Endothelial cell of umbilical vein (primary cell): Measurements from ENCODE around the gene MRPS5. TPM values are rescaled to one million over a fixed set of nuclear protein-coding genes. Genes with fewer than 3 reads are reported as not detected.

Experiments used
- BruUV-seq: library from RNA; stranded (reverse); fragments of 400-500 nt; replicated peaks from 2 replicates; lab custom pipeline; 2021; lab: Mats Ljungman, UMichigan
- CTCF ChIA-PET: fragments of 300-600, 350-600 bp; sonication (Branson Sonifier 250); formaldehyde crosslinking; loops from one replicate; lab custom pipeline; 2021; ENCODE audit warnings: antibody characterized with exemption, inconsistent platforms; lab: Charles Lee
- POLR2A ChIA-PET: fragments of 300-600, 350-600 bp; sonication (Branson Sonifier 250); formaldehyde crosslinking; loops from one replicate; lab custom pipeline; 2021; ENCODE audit warnings: antibody characterized with exemption, inconsistent platforms; lab: Charles Lee
- DNase-seq: peaks from one replicate; pipeline ENCODE4 v3.0.0-alpha.2; 2011; ENCODE audit warnings: low read depth, low spot score
- FAIRE-seq: peaks from 2 replicates; lab custom pipeline; 2011; peaks lifted over from hg19 to GRCh38; lab: Jason Lieb, UNC
- H2AFZ ChIP-seq: 2 replicates; pipeline ENCODE4 v1.6.0; 2012; ENCODE audit warnings: low read depth, low read length, control low read depth, inconsistent platforms
- H3K27ac ChIP-seq: 2 replicates; pipeline ENCODE4 v1.5.1; 2011; ENCODE audit warnings: low read depth, mild to moderate bottlenecking, control low read depth, low read length, moderate library complexity; ENCODE audit not compliant: insufficient read depth
- H3K27me3 ChIP-seq, 2 experiments: 2 replicates each; pipeline versions ENCODE4 v1.6.0 to v1.6.1; 2011; ENCODE audit warnings: low read length in 2 of 2, mixed read lengths in 1 of 2; ENCODE audit not compliant: control insufficient read depth in 2 of 2, insufficient read depth in 2 of 2
- H3K36me3 ChIP-seq, 2 experiments: 2 replicates in 1 of 2; 3 replicates in 1 of 2; pipeline ENCODE4 v1.5.1; 2011; ENCODE audit warnings: low read length in 2 of 2, mild to moderate bottlenecking in 1 of 2, moderate library complexity in 1 of 2; ENCODE audit not compliant: control insufficient read depth in 2 of 2, insufficient read depth in 2 of 2; ENCODE audit errors: extremely low read depth in 1 of 2
- H3K4me1 ChIP-seq: 3 replicates; pipeline ENCODE4 v1.5.1; 2011; ENCODE audit warnings: mild to moderate bottlenecking, low read length; ENCODE audit not compliant: control insufficient read depth, insufficient read depth; ENCODE audit errors: extremely low read depth
- H3K4me2 ChIP-seq: 2 replicates; pipeline ENCODE4 v1.6.1; 2011; ENCODE audit warnings: low read length, control low read depth, mixed read lengths; ENCODE audit not compliant: insufficient read depth
- H3K4me3 ChIP-seq, 3 experiments: fragments of 200-600 bp in 1 of 3; sonication (generic), shearing (Covaris generic) in 1 of 3; replicated peaks in 1 of 3; 2 replicates each; pipeline ENCODE4 v1.5.1; 2011 to 2016; ENCODE audit warnings: control low read depth in 3 of 3, low read length in 3 of 3, mild to moderate bottlenecking in 2 of 3, inconsistent platforms in 1 of 3, low read depth in 1 of 3, moderate library complexity in 1 of 3; ENCODE audit not compliant: insufficient read depth in 1 of 3
- H3K79me2 ChIP-seq: 2 replicates; pipeline ENCODE4 v1.6.0; 2012; ENCODE audit warnings: low read length, inconsistent platforms; ENCODE audit not compliant: control insufficient read depth, insufficient read depth
- H3K9ac ChIP-seq: replicated peaks from 2 replicates; pipeline ENCODE3; 2011; ENCODE audit warnings: low read length, control low read depth; ENCODE audit not compliant: insufficient read depth; ENCODE audit errors: extremely low read depth
- H3K9me1 ChIP-seq: replicated peaks from 3 replicates; pipeline ENCODE4 v1.6.0; 2011; ENCODE audit warnings: mild to moderate bottlenecking, low read length; ENCODE audit not compliant: control insufficient read depth, insufficient read depth; ENCODE audit errors: extremely low read depth
- H3K9me3 ChIP-seq: replicated peaks from 2 replicates; pipeline ENCODE4 v1.5.1; 2012; ENCODE audit warnings: low read length, inconsistent platforms; ENCODE audit not compliant: control insufficient read depth, insufficient read depth
- H4K20me1 ChIP-seq: replicated peaks from 2 replicates; pipeline ENCODE3; 2011; ENCODE audit warnings: mild to moderate bottlenecking, low read length; ENCODE audit not compliant: control insufficient read depth, insufficient read depth; ENCODE audit errors: extremely low read depth
- CTCF ChIP-seq, 2 donors: IDR thresholded peaks; 1 replicate in 1 of 2; 2 replicates in 1 of 2; pipeline ENCODE4 v1.5.1; 2011; ENCODE audit warnings: low read length in 2 of 2, mild to moderate bottlenecking in 2 of 2, moderate library complexity in 2 of 2, control low read depth in 1 of 2, inconsistent platforms in 1 of 2, low read depth in 1 of 2; ENCODE audit not compliant: insufficient read depth in 1 of 2; ENCODE audit errors: extremely low read depth in 1 of 2
- EZH2 ChIP-seq: IDR thresholded peaks from 2 replicates; pipeline ENCODE4 v1.6.1; 2012; ENCODE audit warnings: borderline replicate concordance, low read depth, mild to moderate bottlenecking, moderate library complexity, low read length, inconsistent platforms; ENCODE audit not compliant: severe bottlenecking
- FOS ChIP-seq: IDR thresholded peaks from 2 replicates; pipeline ENCODE4 v1.6.1; 2011; ENCODE audit warnings: mild to moderate bottlenecking, low read length, moderate library complexity, borderline replicate concordance; ENCODE audit not compliant: insufficient read depth
- GATA2 ChIP-seq: IDR thresholded peaks from 2 replicates; pipeline ENCODE4 v1.7.0; 2011; ENCODE audit warnings: low read depth, mild to moderate bottlenecking, moderate library complexity, mixed read lengths, low read length; ENCODE audit not compliant: insufficient read length, insufficient read depth
- JUN ChIP-seq: IDR thresholded peaks from 2 replicates; pipeline ENCODE4 v1.6.1; 2011; ENCODE audit warnings: borderline replicate concordance, low read depth; ENCODE audit not compliant: insufficient read length, insufficient read depth
- MAX ChIP-seq: IDR thresholded peaks from 2 replicates; pipeline ENCODE4 v1.6.1; 2011; ENCODE audit not compliant: insufficient read depth, insufficient read length
- MYC ChIP-seq: IDR thresholded peaks from one replicate; pipeline ENCODE4 v1.6.1; 2011; ENCODE audit warnings: mild to moderate bottlenecking, low read depth, low read length
- POLR2A ChIP-seq: IDR thresholded peaks from 2 replicates; pipeline ENCODE4 v1.6.1; 2012; ENCODE audit warnings: low read depth, mild to moderate bottlenecking, control low read depth, low read length
- POLR2AphosphoS5 ChIP-seq: IDR thresholded peaks from 2 replicates; pipeline ENCODE4 v1.6.1; 2012; ENCODE audit warnings: low read depth, mild to moderate bottlenecking, control low read depth, low read length, moderate library complexity; ENCODE audit not compliant: insufficient read depth
- dilution Hi-C: fragments of 300-500 bp; cut with MboI; formaldehyde crosslinking; loops from one replicate; pipeline ENCODE4 v1.15.0; 2019; ENCODE audit warnings: low sequenced_read_pairs; ENCODE audit not compliant: extremely low pct_ligation_motif_present
- intact Hi-C: fragments of 100-400 bp; cut with micrococcal nuclease; formaldehyde crosslinking; loops from one replicate; pipeline ENCODE4 v1.10.0; 2022
- polyA plus RNA-seq, 4 experiments: library from polyadenylated mRNA; depleted of rRNA in 3 of 4; stranded (reverse) in 3 of 4; unstranded in 1 of 4; fragments of >200 nt; gene quantifications; 2 replicates each; pipeline versions ENCODE4 v1.2.1 to v1.2.3, GENCODE V29; 2011 to 2012; ENCODE audit warnings: missing spikeins in 1 of 4
- total RNA-seq: library from RNA; stranded (reverse); gene quantifications from 2 replicates; pipeline ENCODE4 v1.2.3, GENCODE V29; 2021

The MRPS5 gene
- total and polyA plus RNA-seq, 2 donors (not counting 3 experiments of a cell fraction or from before 2014, with no cell fraction given): 50.5 to 62.8 TPM

GRCh38 chr2:95106081-95106480, 15.5 kb downstream of the MRPS5 start:
- no peaks in the 10 kb centered on the region for H3K4me1 ChIP-seq
- dilution Hi-C loops (no loop called here), intact Hi-C loops (no loop called here)
- H3K9ac ChIP-seq: no peak overlapping the region
- ChIA-PET CTCF (interaction anchor here (0.8 to 2.2 kb wide), 3 partner anchors 10 to 29 kb away, joined by 3 to 17 read pairs (median 3); no protein-coding TSS in a partner anchor), POLR2A (no interaction called here)
- no peak overlapping the region for H3K27ac ChIP-seq
- H3K27me3 ChIP-seq: no peaks in the 10 kb centered on the region
- BruUV-seq: no TSS peak
- H3K36me3 ChIP-seq: peaks cover 32 to 38% of the 10 kb centered on the region in 2 experiments
- TF ChIP-seq MAX (no peak), EZH2 (no peak), MYC (no peak), CTCF (IDR thresholded peaks at IDR 0.05; ENCODE audit: extremely low read depth in 1 of 2, insufficient read depth in 1 of 2, low read depth in 1 of 2, low read length in 2 of 2) (no peak), FOS (no peak), POLR2AphosphoS5 (no peak), POLR2A (no peak), GATA2 (no peak), JUN (no peak)
- DNase-seq (no peak), FAIRE-seq (no peak)
- H3K79me2 ChIP-seq: peaks cover under 1% of the 10 kb centered on the region
- H3K9me3 ChIP-seq: no peaks in the 10 kb centered on the region
- H3K4me2 ChIP-seq: no peak overlapping the region
- no peaks in the 10 kb centered on the region for H4K20me1 ChIP-seq
- H3K4me3 ChIP-seq: no peak overlapping the region
- H2AFZ ChIP-seq: no peak overlapping the region
- H3K9me1 ChIP-seq: no peaks in the 10 kb centered on the region
